ENCODE results near the gene IL12RB1.

Gene IL12RB1

GRCh38 chr19:18068395-18068794 is 18.3 kb downstream of the IL12RB1 start:
- TF ChIP-seq CTCF (IDR thresholded peaks at IDR 0.05; ENCODE audit: low read depth, low read length) = no peak
- H3K4me3 ChIP-seq (ENCODE audit: low read depth, low read length) = no peak overlapping the region

GRCh38 chr19:18065173-18065495 is 21.6 kb downstream of the IL12RB1 start:
- no peak overlapping the region for H3K4me3 ChIP-seq (ENCODE audit: low read depth, low read length)
- TF ChIP-seq CTCF (IDR thresholded peaks at IDR 0.05; ENCODE audit: low read depth, low read length) = no peak

GRCh38 chr19:18063463-18063862 is 23.3 kb downstream of the IL12RB1 start:
- H3K4me3 ChIP-seq (ENCODE audit: low read depth, low read length) = no peak overlapping the region
- no peak for TF ChIP-seq CTCF (IDR thresholded peaks at IDR 0.05; ENCODE audit: low read depth, low read length)

GRCh38 chr19:18062028-18062427 is 24.7 kb downstream of the IL12RB1 start:
- no peak for TF ChIP-seq CTCF (IDR thresholded peaks at IDR 0.05; ENCODE audit: low read depth, low read length)
- H3K4me3 ChIP-seq (ENCODE audit: low read depth, low read length) = no peak overlapping the region

GRCh38 chr19:18060472-18060871 is 26.3 kb downstream of the IL12RB1 start:
- TF ChIP-seq CTCF (IDR thresholded peaks at IDR 0.05; ENCODE audit: low read depth, low read length) = no peak
- H3K4me3 ChIP-seq (ENCODE audit: low read depth, low read length) = no peak overlapping the region

GRCh38 chr19:18059902-18060301 is 26.8 kb downstream of the IL12RB1 start:
- no peak for TF ChIP-seq CTCF (IDR thresholded peaks at IDR 0.05; ENCODE audit: low read depth, low read length)
- no peak overlapping the region for H3K4me3 ChIP-seq (ENCODE audit: low read depth, low read length)

GRCh38 chr19:18059297-18059696 is 27.4 kb downstream of the IL12RB1 start:
- H3K4me3 ChIP-seq (ENCODE audit: low read depth, low read length) = no peak overlapping the region
- TF ChIP-seq CTCF (IDR thresholded peaks at IDR 0.05; ENCODE audit: low read depth, low read length) = no peak

Measured in WI38 (cell line).